ENCODE measurements around the gene CKM.

The CKM gene

GRCh38 chr19:45322744-45323281 lies at the start of gene CKM:
Gene CKM, minus strand, starts transcription at chr19:45322875. Its CDS starts 3,162 bp downstream, at chr19:45319713.
- no peak for DNase-seq

DNA sequence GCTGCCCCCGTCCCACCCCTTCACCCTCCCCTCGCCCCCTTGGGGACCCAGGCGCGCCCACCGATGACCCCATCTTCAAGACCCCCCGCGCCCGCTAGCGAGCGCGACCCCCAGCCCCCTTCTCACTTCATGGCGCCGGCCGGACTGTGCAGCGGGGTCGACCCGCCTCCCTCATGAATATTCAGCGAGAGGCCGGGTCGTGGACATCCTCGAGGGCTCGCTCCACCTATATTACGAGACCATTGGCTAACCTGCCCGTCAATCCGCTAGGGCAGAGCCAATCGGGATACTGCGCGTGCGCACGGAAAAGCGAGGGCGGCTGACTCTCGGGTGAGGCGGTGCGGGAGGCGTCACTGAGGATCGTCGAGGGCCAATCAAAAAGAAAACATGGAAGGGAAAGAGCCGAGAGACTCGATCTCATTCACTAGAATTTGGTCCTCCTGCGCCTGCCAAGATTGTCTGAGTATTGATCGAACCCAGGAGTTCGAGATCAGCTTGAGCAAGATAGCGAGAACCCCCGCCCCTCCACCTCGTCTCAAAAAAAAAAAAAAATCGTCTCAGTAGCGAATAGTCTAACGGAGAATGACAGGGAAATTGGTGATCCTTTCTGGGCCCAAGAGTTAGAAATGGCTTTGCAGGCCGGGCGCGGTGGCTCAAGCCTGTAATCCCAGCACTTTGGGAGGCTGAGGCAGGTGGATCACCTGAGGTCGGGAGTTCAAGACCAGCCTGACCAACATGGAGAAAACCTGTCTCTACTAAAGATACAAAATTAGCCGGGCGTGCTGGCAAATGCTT lies 47.9 kb upstream of the CKM start, which contains the start of gene ERCC2:
ERCC2 (minus strand) TSS at position 164 of the 795 bp plus-strand sequence; CDS start at position 131, 33 bp downstream.
- DNase-seq = peak; percentile 97 to 98 (median 98)

- no peak for DNase-seq
Observed at GRCh38 chr19:45368737-45369340, 46.2 kb upstream of the CKM start.

DNA sequence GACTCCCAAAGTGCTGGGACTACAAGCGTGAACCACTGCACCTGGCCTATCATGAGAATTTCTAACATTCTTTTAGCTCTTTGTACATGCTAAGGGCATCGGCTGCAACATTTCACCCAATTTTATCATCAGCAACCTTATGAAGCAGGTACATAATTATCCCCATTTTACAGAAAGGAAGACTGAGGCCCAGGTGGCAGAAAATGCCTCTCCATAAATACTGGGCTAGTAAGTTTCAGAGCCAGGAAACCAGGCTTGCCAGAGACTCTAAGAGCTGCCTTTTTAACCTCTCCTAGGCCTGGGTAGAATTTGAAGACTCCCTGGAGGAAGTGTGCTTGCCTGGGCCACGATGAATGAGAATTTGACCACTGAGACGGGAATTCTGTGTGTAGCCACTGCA lies 45.5 kb upstream of the CKM start:
- no peak for DNase-seq

DNA sequence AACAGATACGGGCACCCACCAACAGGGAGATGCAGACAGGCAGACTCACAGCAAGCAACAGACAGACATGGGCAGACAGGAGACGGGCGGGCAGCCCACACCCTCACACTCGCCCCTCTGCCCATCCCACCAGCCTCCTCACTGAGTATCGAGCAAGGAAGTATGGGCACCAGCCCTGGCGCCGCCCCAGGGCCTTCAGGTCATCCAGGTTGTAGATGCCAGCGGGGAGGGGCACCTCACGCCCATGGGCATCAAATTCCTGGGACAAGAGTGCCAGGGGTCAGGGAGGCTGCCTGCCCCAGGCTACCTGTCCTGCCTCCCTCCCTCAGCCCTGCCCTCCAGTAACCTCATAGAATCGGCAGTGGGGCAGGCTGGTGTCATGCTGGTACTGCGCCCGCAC lies 42.0 kb upstream of the CKM start:
- DNase-seq = no peak

GRCh38 chr19:45363861-45364459 lies 41.3 kb upstream of the CKM start:
- DNase-seq = no peak

GRCh38 chr19:45362291-45362690 lies 39.6 kb upstream of the CKM start:
- no peak for DNase-seq

DNA sequence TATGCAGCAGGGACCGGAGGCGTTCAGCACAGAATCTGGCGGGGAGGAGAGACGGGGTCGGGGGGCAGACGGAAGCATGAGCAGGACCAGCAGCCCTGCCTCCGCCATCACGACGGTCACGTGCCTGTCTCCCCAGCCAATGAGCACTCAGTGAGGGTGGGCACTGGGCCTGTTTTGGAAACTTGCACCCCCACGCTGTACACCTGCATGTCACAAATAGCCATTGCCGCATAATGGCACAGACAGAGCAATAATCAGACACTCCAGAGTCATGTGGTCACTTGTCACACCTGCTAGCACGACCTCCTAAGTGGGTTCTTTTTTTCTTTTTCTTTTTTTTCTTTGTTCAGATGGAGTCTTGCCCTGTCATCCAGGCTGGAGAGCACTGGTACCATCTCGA lies 38.9 kb upstream of the CKM start:
- DNase-seq = no peak

GRCh38 chr19:45358213-45358792 lies 35.6 kb upstream of the CKM start:
- DNase-seq = no peak

DNA sequence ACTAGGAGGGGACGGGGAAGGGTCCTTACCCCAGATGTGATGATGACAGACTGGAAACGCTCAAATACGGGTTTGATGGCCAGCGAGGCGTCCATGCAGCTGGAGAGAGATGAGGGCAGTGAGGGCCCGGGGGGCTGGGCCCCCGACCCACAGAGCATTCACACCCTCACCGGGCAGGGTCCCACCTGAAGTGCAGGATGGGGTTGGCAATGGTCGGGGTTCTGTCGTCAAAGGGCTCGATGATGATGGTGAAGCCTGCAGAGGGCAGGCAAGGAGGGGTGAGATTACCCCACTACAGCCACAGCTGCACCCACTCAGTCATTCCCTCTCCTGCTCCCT lies 34.7 kb upstream of the CKM start:
- DNase-seq = no peak

GRCh38 chr19:45356760-45357444 lies 34.2 kb upstream of the CKM start:
- DNase-seq = no peak

- DNase-seq = no peak
Observed at GRCh38 chr19:45355910-45356309, 33.2 kb upstream of the CKM start.

DNA sequence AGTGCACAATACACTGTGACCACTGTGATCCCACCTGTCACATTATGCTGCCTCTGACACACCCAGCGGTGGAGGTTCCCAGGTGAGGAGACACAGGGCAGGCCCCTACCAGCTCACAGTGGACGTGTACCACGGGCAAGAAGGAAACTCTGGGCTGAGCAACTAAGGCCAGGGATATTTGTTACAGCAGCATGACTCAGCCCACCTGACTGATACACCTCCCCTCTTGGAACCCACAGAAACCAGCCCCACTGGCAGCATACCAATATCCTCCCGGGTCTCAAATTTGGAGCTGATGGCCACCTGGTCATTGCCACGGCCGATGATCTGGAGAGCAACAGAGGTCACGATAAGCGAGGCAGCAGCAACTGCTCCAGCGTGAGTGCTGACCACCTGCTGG lies 32.7 kb upstream of the CKM start:
- DNase-seq = no peak

- DNase-seq = no peak
Observed at GRCh38 chr19:45354241-45354842, 31.7 kb upstream of the CKM start.

DNA sequence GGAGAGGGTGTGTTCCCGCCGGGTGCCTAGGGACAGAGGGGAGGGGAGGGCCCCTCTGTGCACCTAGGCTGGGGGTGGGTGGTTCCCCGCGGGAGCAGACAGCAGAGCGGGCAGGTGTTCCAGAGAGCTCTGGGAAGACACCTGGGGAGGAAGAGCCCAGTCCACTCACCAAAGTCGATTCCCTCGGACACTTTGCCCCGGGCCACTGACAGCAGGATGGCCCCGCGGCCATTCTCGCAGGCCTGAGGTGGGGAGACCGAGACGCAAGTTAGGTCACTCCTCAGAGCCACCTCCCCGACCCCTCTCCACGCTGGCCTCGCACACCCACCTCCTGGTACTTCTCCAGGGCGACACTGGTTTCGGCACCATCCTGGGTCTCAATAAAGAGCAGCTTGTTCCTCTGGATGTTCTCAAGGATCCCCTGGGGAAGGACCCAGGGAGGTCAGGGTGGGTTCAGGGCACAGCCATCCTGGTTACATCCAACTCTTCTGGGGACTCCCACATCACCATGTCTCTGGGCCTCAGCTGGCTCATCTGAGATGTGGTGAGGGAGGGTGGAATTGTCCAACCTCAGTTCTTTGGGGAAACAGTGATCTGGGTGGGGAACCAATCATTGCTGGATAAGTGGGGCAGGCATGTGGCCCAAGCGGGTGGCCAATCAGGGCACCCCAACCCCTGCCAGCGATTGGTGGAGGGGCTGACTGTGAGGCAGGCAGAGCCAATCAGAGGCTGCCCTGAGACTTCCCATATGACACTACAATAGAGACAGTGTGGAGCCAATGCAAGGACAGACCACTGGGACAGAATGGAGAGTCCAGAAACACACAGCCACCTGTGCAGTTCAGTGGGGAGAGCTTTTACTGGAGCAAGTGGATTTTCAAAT lies 30.5 kb upstream of the CKM start:
- DNase-seq = no peak

- DNase-seq = no peak
Observed at GRCh38 chr19:45352471-45352870, 29.8 kb upstream of the CKM start.

- DNase-seq = no peak
Observed at GRCh38 chr19:45352062-45352461, 29.4 kb upstream of the CKM start.

- no peak for DNase-seq
Observed at GRCh38 chr19:45351401-45351952, 28.8 kb upstream of the CKM start.

GRCh38 chr19:45350477-45351058 lies 27.9 kb upstream of the CKM start:
- no peak for DNase-seq

DNA sequence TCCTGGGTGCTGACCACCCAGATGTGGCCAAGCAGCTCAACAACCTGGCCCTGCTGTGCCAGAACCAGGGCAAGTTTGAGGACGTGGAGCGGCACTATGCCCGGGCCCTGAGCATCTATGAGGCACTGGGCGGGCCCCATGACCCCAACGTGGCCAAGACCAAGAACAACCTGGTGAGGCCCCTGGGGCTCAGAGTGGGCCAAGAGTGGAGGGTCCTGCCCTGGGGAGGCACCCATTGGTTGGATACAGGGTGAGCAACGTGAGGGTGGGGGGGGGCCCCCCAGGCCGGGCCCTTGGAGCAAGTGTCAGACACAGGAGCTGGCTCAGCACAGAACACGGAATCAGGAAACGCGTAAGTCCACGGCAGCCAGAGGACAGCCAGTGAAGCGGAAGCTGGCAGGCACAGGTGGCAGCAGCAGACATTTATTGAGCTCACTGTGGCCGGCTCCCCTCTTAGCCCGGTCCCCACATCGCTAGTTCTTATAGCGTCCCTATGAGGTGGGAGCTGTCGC lies 26.8 kb upstream of the CKM start:
- DNase-seq = no peak

DNA sequence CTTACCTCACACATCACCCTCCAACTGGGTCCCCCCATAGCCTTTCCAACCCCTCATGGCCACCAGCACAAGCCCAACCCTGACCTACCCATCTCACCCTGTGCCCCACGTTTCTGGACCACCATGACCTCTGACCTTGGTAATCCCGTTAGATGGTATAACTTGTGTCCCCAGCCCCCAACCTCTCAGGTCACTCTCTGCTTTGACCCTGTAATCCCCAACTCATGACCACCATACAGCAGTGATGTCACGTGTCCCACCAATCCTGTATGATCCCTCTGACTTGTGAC lies 26.4 kb upstream of the CKM start:
- no peak for DNase-seq

All from activated CD4-positive, CD25-positive, alpha-beta regulatory T cell (primary cell).